Neuron (in vitro differentiated cells): ENCODE measurements around the gene PIK3C2B.
A peak's percentile ranks its signal among the peaks of the same experiment; 100 is the strongest.
"Not testable (repeated sequence)": the region's sequence is repeated elsewhere in the genome, so short reads cannot be mapped to it uniquely, and the experiment has no call there.

ENCODE experiments used
- H2AFZ ChIP-seq: one replicate; pipeline ENCODE4 v1.6.1; 2013; ENCODE audit warnings: low read depth, mild to moderate bottlenecking, inconsistent platforms, low read length, moderate library complexity
- H3K27me3 ChIP-seq: one replicate; pipeline ENCODE4 v1.6.1; 2013; ENCODE audit warnings: low read length; ENCODE audit not compliant: insufficient read depth
- H3K36me3 ChIP-seq: one replicate; pipeline ENCODE4 v1.6.1; 2013; ENCODE audit warnings: low read length; ENCODE audit not compliant: insufficient read depth
- H3K4me1 ChIP-seq: one replicate; pipeline ENCODE4 v1.6.1; 2013; ENCODE audit warnings: low read length; ENCODE audit not compliant: insufficient read depth
- H3K4me3 ChIP-seq: 2 replicates; pipeline ENCODE4 v1.5.1; 2013; ENCODE audit warnings: mild to moderate bottlenecking, low read length, moderate library complexity
- H3K9me3 ChIP-seq: one replicate; pipeline ENCODE4 v1.6.1; 2013; ENCODE audit warnings: low read length

Gene PIK3C2B

DNA sequence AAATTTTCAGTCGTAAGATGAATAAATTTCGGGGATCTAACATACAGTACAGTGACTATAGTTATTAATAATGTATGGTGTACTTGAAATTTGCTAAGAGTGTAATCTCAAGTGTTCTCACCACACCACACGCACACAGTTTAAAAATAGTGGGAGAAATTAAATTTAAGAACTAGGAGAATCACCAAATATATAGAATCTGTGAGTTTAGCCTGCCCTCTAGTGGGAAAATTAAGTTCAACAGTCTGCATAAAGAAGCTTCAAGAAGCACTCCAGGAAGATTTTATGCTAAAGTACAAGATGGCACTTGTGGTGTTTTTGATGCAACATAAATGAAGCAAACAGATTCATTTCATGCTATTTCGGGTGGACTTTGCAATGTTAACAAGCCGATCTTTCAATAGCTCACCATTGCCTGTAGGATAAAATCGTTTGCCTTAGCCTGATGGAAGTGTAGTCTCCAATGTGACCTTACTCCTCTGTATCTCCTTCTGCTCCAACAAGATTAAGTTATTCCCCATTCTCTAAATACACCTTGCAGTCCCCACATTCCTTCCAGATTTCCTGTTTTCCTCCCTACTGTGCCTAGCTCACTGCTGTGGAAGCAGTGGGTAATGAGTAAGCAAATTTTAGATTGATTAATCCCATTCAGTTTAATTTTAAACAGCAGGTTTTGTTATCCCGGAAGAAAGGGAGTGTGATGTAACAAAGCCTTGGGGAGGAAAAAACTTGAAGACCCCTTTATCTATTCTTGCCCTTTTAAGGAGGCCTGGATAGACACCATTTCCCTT, 8.7 kb upstream of the PIK3C2B start:
- Histone ChIP-seq H3K27me3 (no peaks in the 10 kb centered on the region), H3K36me3 (no peaks in the 10 kb centered on the region), H3K4me3 (peak overlapping the region; percentile 20), H3K9me3 (peaks cover 3% of the 10 kb centered on the region), H2AFZ (peak overlapping the region; percentile 20), H3K4me1 (peaks cover 10% of the 10 kb centered on the region)

DNA sequence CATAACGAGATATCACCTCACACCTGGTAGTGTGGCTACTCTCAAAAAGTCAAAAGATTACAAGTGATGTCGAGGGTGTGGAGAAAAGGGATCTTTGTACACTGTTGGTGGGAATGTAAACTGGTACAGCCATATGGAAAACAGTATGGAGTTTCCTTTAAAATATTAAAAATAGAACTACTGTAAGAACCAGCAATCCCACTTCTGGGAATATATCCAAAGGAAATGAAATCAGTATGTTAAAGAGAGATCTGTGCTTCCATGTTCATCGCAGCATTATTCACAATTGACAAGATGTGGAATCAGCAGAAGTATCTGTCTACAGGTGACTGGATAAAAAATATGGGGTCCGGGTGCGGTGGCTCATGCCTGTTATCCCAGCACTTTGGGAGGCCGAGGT, 7.6 kb upstream of the PIK3C2B start:
- Histone ChIP-seq H3K9me3 (peaks cover 3% of the 10 kb centered on the region), H3K27me3 (no peaks in the 10 kb centered on the region), H2AFZ (no peak overlapping the region), H3K4me3 (no peak overlapping the region), H3K4me1 (peaks cover 10% of the 10 kb centered on the region), H3K36me3 (no peaks in the 10 kb centered on the region)

- H3K4me1 ChIP-seq: peaks cover 18% of the 10 kb centered on the region
- no peak overlapping the region for H2AFZ ChIP-seq
- no peak overlapping the region for H3K4me3 ChIP-seq
- H3K27me3 ChIP-seq: no peaks in the 10 kb centered on the region
- H3K9me3 ChIP-seq: peaks cover 3% of the 10 kb centered on the region
- no peaks in the 10 kb centered on the region for H3K36me3 ChIP-seq
Measured at GRCh38 chr1:204499511-204500468, 5.2 kb upstream of the PIK3C2B start.

GRCh38 chr1:204498981-204499380, 4.4 kb upstream of the PIK3C2B start:
- H3K27me3 ChIP-seq: no peaks in the 10 kb centered on the region
- H3K9me3 ChIP-seq: peaks cover 3% of the 10 kb centered on the region
- no peaks in the 10 kb centered on the region for H3K36me3 ChIP-seq
- no peak overlapping the region for H3K4me3 ChIP-seq
- no peak overlapping the region for H2AFZ ChIP-seq
- peaks cover 16% of the 10 kb centered on the region for H3K4me1 ChIP-seq

- peaks cover 28% of the 10 kb centered on the region for H3K4me1 ChIP-seq
- H3K9me3 ChIP-seq: peaks cover 3% of the 10 kb centered on the region
- no peaks in the 10 kb centered on the region for H3K36me3 ChIP-seq
- no peak overlapping the region for H2AFZ ChIP-seq
- no peaks in the 10 kb centered on the region for H3K27me3 ChIP-seq
- peak overlapping the region; percentile 98 for H3K4me3 ChIP-seq
Measured at GRCh38 chr1:204495777-204496176, 1.2 kb upstream of the PIK3C2B start.

DNA sequence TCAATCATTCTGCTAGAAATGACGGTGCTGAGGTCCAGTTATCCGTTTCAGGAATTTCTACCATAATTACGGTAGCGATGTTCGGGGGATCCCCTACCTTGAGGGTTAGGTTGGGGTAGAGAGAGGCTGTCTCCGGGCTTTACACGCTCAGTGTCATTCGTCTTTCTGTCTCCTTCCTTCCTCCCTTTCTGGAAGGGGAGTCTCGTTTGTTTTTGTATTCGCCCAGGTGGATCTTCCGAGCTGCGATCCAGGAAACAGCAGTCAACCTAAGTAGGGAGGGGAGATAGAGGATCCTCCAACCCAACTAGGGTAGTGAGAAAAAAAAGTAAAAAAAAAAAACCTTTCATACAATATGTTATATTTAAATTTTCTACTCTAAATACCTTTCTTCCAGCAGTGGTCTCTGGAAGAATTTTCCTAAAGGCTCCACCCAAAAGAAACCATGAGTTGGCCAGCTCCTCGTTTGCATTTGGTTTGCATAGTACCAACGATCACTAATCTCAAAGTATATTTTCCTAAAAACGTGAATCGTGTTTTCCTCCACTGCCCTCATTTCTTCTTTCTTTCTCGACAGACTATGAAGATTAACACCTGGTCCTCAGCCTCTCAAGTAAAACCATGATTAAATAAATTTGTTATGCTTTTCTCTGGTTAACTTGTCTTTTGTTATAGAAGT, 611 bp upstream of the PIK3C2B start:
- Histone ChIP-seq H3K36me3 (peaks cover 3% of the 10 kb centered on the region), H3K9me3 (peaks cover 3% of the 10 kb centered on the region), H2AFZ (peak overlapping the region; percentile 79), H3K27me3 (no peaks in the 10 kb centered on the region), H3K4me1 (peaks cover 28% of the 10 kb centered on the region), H3K4me3 (peak overlapping the region; percentile 98)

- Histone ChIP-seq H3K27me3 (no peaks in the 10 kb centered on the region), H2AFZ (peak overlapping the region; percentile 71), H3K9me3 (no peaks in the 10 kb centered on the region), H3K36me3 (peaks cover 9% of the 10 kb centered on the region), H3K4me1 (peaks cover 28% of the 10 kb centered on the region), H3K4me3 (peak overlapping the region; percentile 98)
Measured at GRCh38 chr1:204493984-204494280, 673 bp downstream of the PIK3C2B start.

- Histone ChIP-seq H3K4me1 (peaks cover 28% of the 10 kb centered on the region), H3K4me3 (peak overlapping the region; percentile 98), H3K36me3 (peaks cover 12% of the 10 kb centered on the region), H3K9me3 (no peaks in the 10 kb centered on the region), H2AFZ (peak overlapping the region; percentile 71), H3K27me3 (no peaks in the 10 kb centered on the region)
Measured at GRCh38 chr1:204493145-204493983, 1.2 kb downstream of the PIK3C2B start.

- Histone ChIP-seq H3K9me3 (no peaks in the 10 kb centered on the region), H3K36me3 (peaks cover 18% of the 10 kb centered on the region), H3K4me1 (peaks cover 28% of the 10 kb centered on the region), H3K4me3 (peak overlapping the region; percentile 98), H2AFZ (no peak overlapping the region), H3K27me3 (no peaks in the 10 kb centered on the region)
Measured at GRCh38 chr1:204491655-204492054, 3.0 kb downstream of the PIK3C2B start.

DNA sequence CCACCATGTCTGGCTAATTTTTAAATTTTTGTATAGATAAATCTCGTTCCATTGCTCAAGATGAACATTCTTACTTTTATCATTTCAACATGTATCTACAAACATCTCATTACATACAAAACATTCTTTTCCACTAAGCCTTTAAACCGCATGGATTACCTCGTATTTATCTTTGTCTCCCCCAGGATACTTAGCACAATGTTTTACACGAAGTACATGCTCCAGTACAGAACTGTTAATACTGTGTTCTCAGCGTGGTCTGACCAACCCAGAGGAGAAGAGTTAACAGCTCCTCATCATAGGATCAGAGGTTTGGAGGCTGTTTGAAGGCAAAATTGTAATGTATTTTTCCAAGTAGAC, 7.4 kb downstream of the PIK3C2B start:
- no peaks in the 10 kb centered on the region for H3K9me3 ChIP-seq
- H2AFZ ChIP-seq: no peak overlapping the region
- H3K4me3 ChIP-seq: no peak overlapping the region
- H3K36me3 ChIP-seq: peaks cover 21% of the 10 kb centered on the region
- H3K27me3 ChIP-seq: no peaks in the 10 kb centered on the region
- peaks cover 9% of the 10 kb centered on the region for H3K4me1 ChIP-seq

- not testable (repeated sequence) for H3K27me3 ChIP-seq, H3K4me1 ChIP-seq, H3K9me3 ChIP-seq, H3K4me3 ChIP-seq, H2AFZ ChIP-seq
- peaks cover 21% of the 10 kb centered on the region for H3K36me3 ChIP-seq
Measured at GRCh38 chr1:204486513-204487255, 7.9 kb downstream of the PIK3C2B start.

GRCh38 chr1:204483791-204484190, 10.8 kb downstream of the PIK3C2B start:
- no peaks in the 10 kb centered on the region for H3K9me3 ChIP-seq
- H2AFZ ChIP-seq: no peak overlapping the region
- no peak overlapping the region for H3K4me3 ChIP-seq
- H3K27me3 ChIP-seq: no peaks in the 10 kb centered on the region
- H3K36me3 ChIP-seq: peaks cover 20% of the 10 kb centered on the region
- peaks cover 10% of the 10 kb centered on the region for H3K4me1 ChIP-seq
